Muscle layer of colon (tissue), 2 donors: ENCODE data around the gene TTC33.
"Not testable (repeated sequence)": the region's sequence is repeated elsewhere in the genome, so short reads cannot be mapped to it uniquely, and the experiment has no call there.

ENCODE experiments used
- H3K27ac ChIP-seq: one replicate; pipeline ENCODE4 v1.7.0; 2013; ENCODE audit warnings: low read depth, mild to moderate bottlenecking, low read length, moderate library complexity
- H3K27me3 ChIP-seq, 2 donors: one replicate each; pipeline ENCODE4 v1.7.0; 2013; ENCODE audit warnings: low read length in 2 of 2, mild to moderate bottlenecking in 2 of 2; ENCODE audit not compliant: insufficient read depth in 2 of 2, control insufficient read depth in 1 of 2
- H3K36me3 ChIP-seq: one replicate; pipeline ENCODE4 v1.7.0; 2013; ENCODE audit warnings: mild to moderate bottlenecking, low read length; ENCODE audit not compliant: insufficient read depth
- H3K4me1 ChIP-seq: one replicate; pipeline ENCODE4 v1.7.0; 2013; ENCODE audit warnings: mild to moderate bottlenecking, low read length; ENCODE audit not compliant: insufficient read depth
- H3K4me3 ChIP-seq, 2 donors: one replicate each; pipeline ENCODE4 v1.7.0; 2013; ENCODE audit warnings: low read length in 2 of 2, low read depth in 1 of 2, mild to moderate bottlenecking in 1 of 2, moderate library complexity in 1 of 2
- H3K9ac ChIP-seq: one replicate; pipeline ENCODE4 v1.7.0; 2013; ENCODE audit warnings: low read length
- H3K9me3 ChIP-seq: one replicate; pipeline ENCODE4 v1.7.0; 2013; ENCODE audit warnings: mild to moderate bottlenecking, low read length
- donor health status: abdominal sarcoma.
- donor health status: Adenocarcinoma of cecum.

The TTC33 gene

GRCh38 chr5:40755407-40756365 is at the start of gene TTC33:
TSS of gene TTC33 (minus strand) at chr5:40755961. CDS start at chr5:40747018, 8,943 bp downstream.
- Histone ChIP-seq H3K27me3 (no peaks in the 10 kb centered on the region), H3K9ac (peak within 1 kb of the TSS; percentile 87), H3K36me3 (no peaks in the 10 kb centered on the region), H3K4me1 (peaks cover 19% of the 10 kb centered on the region), H3K4me3 (peak within 1 kb of the TSS; percentile 86 to 96), H3K27ac (peak within 1 kb of the TSS; percentile 96), H3K9me3 (no peaks in the 10 kb centered on the region)

- Histone ChIP-seq H3K9ac (no peak overlapping the region), H3K4me1 (peaks cover 11% of the 10 kb centered on the region), H3K36me3 (no peaks in the 10 kb centered on the region), H3K27me3 (no peaks in the 10 kb centered on the region), H3K9me3 (no peaks in the 10 kb centered on the region), H3K27ac (no peak overlapping the region), H3K4me3 (no peak overlapping the region)
These were observed 46.2 kb upstream of the TTC33 start for GRCh38 chr5:40801771-40802562.

- no peaks in the 10 kb centered on the region for H3K27me3 ChIP-seq
- H3K4me1 ChIP-seq: peaks cover 18% of the 10 kb centered on the region
- H3K4me3 ChIP-seq: peak overlapping the region in 1 of 2 donors; percentile 95
- peak overlapping the region; percentile 93 for H3K9ac ChIP-seq
- peak overlapping the region; percentile 93 for H3K27ac ChIP-seq
- H3K9me3 ChIP-seq: no peaks in the 10 kb centered on the region
- no peaks in the 10 kb centered on the region for H3K36me3 ChIP-seq
These were observed 43.5 kb upstream of the TTC33 start for GRCh38 chr5:40799258-40799657.

- H3K4me3 ChIP-seq: peak overlapping the region; percentile 74 to 95
- H3K36me3 ChIP-seq: no peaks in the 10 kb centered on the region
- H3K9ac ChIP-seq: peak overlapping the region; percentile 93
- H3K27me3 ChIP-seq: no peaks in the 10 kb centered on the region
- H3K9me3 ChIP-seq: no peaks in the 10 kb centered on the region
- H3K27ac ChIP-seq: peak overlapping the region; percentile 93
- peaks cover 18% of the 10 kb centered on the region for H3K4me1 ChIP-seq
These were observed 43.0 kb upstream of the TTC33 start for GRCh38 chr5:40798801-40799210.

GRCh38 chr5:40798012-40798800 is 42.4 kb upstream of the TTC33 start, which contains the start of gene PRKAA1:
TSS of gene PRKAA1 (minus strand) at chr5:40798374. CDS start at chr5:40798189, 185 bp downstream.
- Histone ChIP-seq H3K9me3 (no peaks in the 10 kb centered on the region), H3K27me3 (no peaks in the 10 kb centered on the region), H3K4me3 (peak within 1 kb of the TSS; percentile 83 to 95), H3K4me1 (peaks cover 18% of the 10 kb centered on the region), H3K9ac (peak within 1 kb of the TSS; percentile 93), H3K36me3 (no peaks in the 10 kb centered on the region), H3K27ac (peak within 1 kb of the TSS; percentile 93)

- Histone ChIP-seq H3K9ac (peak overlapping the region; percentile 68), H3K4me3 (peak overlapping the region; percentile 77 to 83), H3K9me3 (no peaks in the 10 kb centered on the region), H3K27ac (peak overlapping the region; percentile 80), H3K27me3 (no peaks in the 10 kb centered on the region), H3K36me3 (no peaks in the 10 kb centered on the region), H3K4me1 (peaks cover 18% of the 10 kb centered on the region)
These were observed 41.7 kb upstream of the TTC33 start for GRCh38 chr5:40797273-40798011.

- Histone ChIP-seq H3K4me3 (peak overlapping the region in 1 of 2 donors; percentile 77), H3K27me3 (no peaks in the 10 kb centered on the region), H3K4me1 (peaks cover 21% of the 10 kb centered on the region), H3K27ac (no peak overlapping the region), H3K36me3 (no peaks in the 10 kb centered on the region), H3K9me3 (no peaks in the 10 kb centered on the region), H3K9ac (no peak overlapping the region)
These were observed 40.7 kb upstream of the TTC33 start for GRCh38 chr5:40796487-40796889.

- peaks cover 28% of the 10 kb centered on the region for H3K4me1 ChIP-seq
- not testable (repeated sequence) for H3K27ac ChIP-seq, H3K9me3 ChIP-seq, H3K4me3 ChIP-seq, H3K9ac ChIP-seq, H3K27me3 ChIP-seq, H3K36me3 ChIP-seq
These were observed 39.1 kb upstream of the TTC33 start for GRCh38 chr5:40794877-40795276.

- H3K27ac ChIP-seq, H3K9ac ChIP-seq, H3K9me3 ChIP-seq, H3K4me3 ChIP-seq, H3K27me3 ChIP-seq, H3K36me3 ChIP-seq: not testable (repeated sequence)
- H3K4me1 ChIP-seq: peaks cover 26% of the 10 kb centered on the region
These were observed 38.6 kb upstream of the TTC33 start for GRCh38 chr5:40794340-40794739.

GRCh38 chr5:40792691-40793090 is 36.9 kb upstream of the TTC33 start:
- peaks cover 19% of the 10 kb centered on the region for H3K4me1 ChIP-seq
- not testable (repeated sequence) for H3K9me3 ChIP-seq, H3K27me3 ChIP-seq, H3K9ac ChIP-seq, H3K36me3 ChIP-seq, H3K4me3 ChIP-seq, H3K27ac ChIP-seq
